A673 (cell line): Measurements from ENCODE around the gene VOPP1.

Experiments used
- CTCF ChIP-seq: fragments of 300-800, 200-600 bp; sonication (generic); conservative IDR thresholded peaks from 2 replicates; pipeline ENCODE4 v1.5.1; 2017; ENCODE audit warnings: low read depth, mild to moderate bottlenecking, antibody characterized with exemption, low read length, moderate library complexity, mixed read lengths
- EZH2 ChIP-seq: fragments of 200-600 bp; sonication (generic); IDR thresholded peaks from 2 replicates; pipeline ENCODE4 v1.6.1; 2017; ENCODE audit warnings: borderline replicate concordance, low read depth, mild to moderate bottlenecking, mixed read lengths, antibody characterized with exemption, low read length; ENCODE audit not compliant: poor library complexity, severe bottlenecking

- no peak for TF ChIP-seq CTCF
- no peak for TF ChIP-seq EZH2
Observed at GRCh38 chr7:55534262-55534915, 37.9 kb downstream of the VOPP1 start.
